ENCODE measurements around the gene SLC8A2. TPM values are rescaled to one million over a fixed set of nuclear protein-coding genes. Genes with fewer than 3 reads are reported as not detected.

SLC8A2 gene
- total and polyA plus RNA-seq, 2 donors (not counting 1 experiment from before 2014, with no cell fraction given), result 0.07 TPM; not detected in 1

GRCh38 chr19:47499863-47500830 lies 28.5 kb upstream of the SLC8A2 start:
- Mint-ChIP-seq H3K27me3 (no peaks in the 10 kb centered on the region), H3K4me3 (no peak overlapping the region), H3K27ac (no peak overlapping the region), H3K4me1 (no peaks in the 10 kb centered on the region), H3K9me3 (ENCODE audit: insufficient read depth) (no peaks in the 10 kb centered on the region)
- H2AFZ ChIP-seq (ENCODE audit: insufficient read depth, low read depth, low read length, poor library complexity, severe bottlenecking), result no peak overlapping the region
- CTCF ChIA-PET, result interaction anchor here (0.8 kb wide), 1 partner anchor 63 kb away, joined by 4 read pairs; no protein-coding TSS in a partner anchor
- POLR2A ChIA-PET, result no interaction called here
- ATAC-seq (ENCODE audit: low read depth), result no peak
- H3K9me3 ChIP-seq (ENCODE audit: control extremely low read depth in 1 of 3, control insufficient read depth in 2 of 3, insufficient read depth in 1 of 3, low read length in 2 of 3), result no peaks in the 10 kb centered on the region
- H3K79me2 ChIP-seq (ENCODE audit: control insufficient read depth, insufficient read depth, low read length), result peaks cover 7% of the 10 kb centered on the region
- no peak overlapping the region for H3K4me2 ChIP-seq (replicated peaks; ENCODE audit: low read depth, low read length, poor library complexity, severe bottlenecking)
- H3K4me1 ChIP-seq (ENCODE audit: control insufficient read depth in 2 of 2, insufficient read depth in 2 of 2, low read length in 2 of 2), result no peaks in the 10 kb centered on the region
- WGBS (ENCODE audit: insufficient coverage), result 98% methylated on average over 32 of the region's 32 CpGs
- no peaks in the 10 kb centered on the region for H3K27me3 ChIP-seq (replicated peaks in 1 of 4; ENCODE audit: control extremely low read depth in 1 of 4, control insufficient read depth in 3 of 4, insufficient read depth in 4 of 4, low read length in 3 of 4)
- DNase-seq, result no peak
- no peak overlapping the region for H3K27ac ChIP-seq (ENCODE audit: low read length in 2 of 2)
- intact Hi-C loops (cut with micrococcal nuclease), result no loop called here
- H3K4me3 ChIP-seq (ENCODE audit: control extremely low read depth in 1 of 5, extremely low read depth in 1 of 5, insufficient read depth in 1 of 5, low read depth in 2 of 5, low read length in 4 of 5), result no peak overlapping the region
- peaks cover 70% of the 10 kb centered on the region for H4K20me1 ChIP-seq (ENCODE audit: control insufficient read depth, insufficient read depth, low read length, poor library complexity, severe bottlenecking)
- peaks cover 0 to 67% of the 10 kb centered on the region in 2 experiments for H3K36me3 ChIP-seq (replicated peaks in 1 of 2; ENCODE audit: control extremely low read depth in 1 of 2, control insufficient read depth in 1 of 2, extremely low read depth in 1 of 2, insufficient read depth in 2 of 2, low read length in 1 of 2)
- no peak overlapping the region for H3K9ac ChIP-seq (ENCODE audit: low read length)
- no peak for TF ChIP-seq EZH2 (IDR thresholded peaks at IDR 0.05; ENCODE audit: borderline replicate concordance, insufficient read depth, low read depth, low read length, poor library complexity, severe bottlenecking)
- TF ChIP-seq CTCF (IDR thresholded peaks at IDR 0.05), result no peak

GRCh38 chr19:47499371-47499770 lies 27.7 kb upstream of the SLC8A2 start:
- TF ChIP-seq CTCF (IDR thresholded peaks at IDR 0.05) (no peak), EZH2 (IDR thresholded peaks at IDR 0.05; ENCODE audit: borderline replicate concordance, insufficient read depth, low read depth, low read length, poor library complexity, severe bottlenecking) (no peak)
- Mint-ChIP-seq H3K9me3 (ENCODE audit: insufficient read depth) (no peaks in the 10 kb centered on the region), H3K4me3 (no peak overlapping the region), H3K27me3 (no peaks in the 10 kb centered on the region), H3K4me1 (no peaks in the 10 kb centered on the region), H3K27ac (no peak overlapping the region)
- H2AFZ ChIP-seq (ENCODE audit: insufficient read depth, low read depth, low read length, poor library complexity, severe bottlenecking), result no peak overlapping the region
- WGBS (ENCODE audit: insufficient coverage), result 95% methylated on average over 7 of the region's 7 CpGs
- H3K79me2 ChIP-seq (ENCODE audit: control insufficient read depth, insufficient read depth, low read length), result peaks cover 5% of the 10 kb centered on the region
- peaks cover 63% of the 10 kb centered on the region for H4K20me1 ChIP-seq (ENCODE audit: control insufficient read depth, insufficient read depth, low read length, poor library complexity, severe bottlenecking)
- CTCF ChIA-PET, result interaction anchor here (0.8 kb wide), 1 partner anchor 63 kb away, joined by 4 read pairs; no protein-coding TSS in a partner anchor
- no peak overlapping the region for H3K9ac ChIP-seq (ENCODE audit: low read length)
- intact Hi-C loops (cut with micrococcal nuclease), result no loop called here
- no peak overlapping the region for H3K4me2 ChIP-seq (replicated peaks; ENCODE audit: low read depth, low read length, poor library complexity, severe bottlenecking)
- peaks cover 0 to 67% of the 10 kb centered on the region in 2 experiments for H3K36me3 ChIP-seq (replicated peaks in 1 of 2; ENCODE audit: control extremely low read depth in 1 of 2, control insufficient read depth in 1 of 2, extremely low read depth in 1 of 2, insufficient read depth in 2 of 2, low read length in 1 of 2)
- no peak overlapping the region for H3K4me3 ChIP-seq (ENCODE audit: control extremely low read depth in 1 of 5, extremely low read depth in 1 of 5, insufficient read depth in 1 of 5, low read depth in 2 of 5, low read length in 4 of 5)
- DNase-seq (no peak), ATAC-seq (ENCODE audit: low read depth) (no peak)
- no peaks in the 10 kb centered on the region for H3K4me1 ChIP-seq (ENCODE audit: control insufficient read depth in 2 of 2, insufficient read depth in 2 of 2, low read length in 2 of 2)
- POLR2A ChIA-PET, result no interaction called here
- H3K27ac ChIP-seq (ENCODE audit: low read length in 2 of 2), result no peak overlapping the region
- H3K9me3 ChIP-seq (ENCODE audit: control extremely low read depth in 1 of 3, control insufficient read depth in 2 of 3, insufficient read depth in 1 of 3, low read length in 2 of 3), result no peaks in the 10 kb centered on the region
- no peaks in the 10 kb centered on the region for H3K27me3 ChIP-seq (replicated peaks in 1 of 4; ENCODE audit: control extremely low read depth in 1 of 4, control insufficient read depth in 3 of 4, insufficient read depth in 4 of 4, low read length in 3 of 4)
